Mucosa of gallbladder (tissue), 1 donor: ENCODE measurements around the gene HPSE. TPM values are rescaled to one million over a fixed set of nuclear protein-coding genes. Genes with fewer than 3 reads are reported as not detected.
A peak's percentile ranks its signal among the peaks of the same experiment; 100 is the strongest.

ENCODE experiments used
- DNase-seq: peaks from one replicate; pipeline ENCODE4 v3.0.0-alpha.2; 2020; ENCODE audit warnings: low spot score
- total RNA-seq: library from RNA; stranded (reverse); gene quantifications from one replicate; pipeline ENCODE4 v1.2.1, GENCODE V29; 2021
- donor health status: DM: no; HTN: no; CAD: no.

HPSE gene
- total RNA-seq, result 5.9 TPM

- DNase-seq, result peak; percentile 88
Measured at GRCh38 chr4:83334425-83335241, at the start of gene HPSE. Gene HPSE, minus strand, starts transcription at chr4:83334848. Its CDS starts 66 bp downstream, at chr4:83334782.

- no peak for DNase-seq
Measured at GRCh38 chr4:83382850-83383249, 48.2 kb upstream of the HPSE start.

GRCh38 chr4:83381173-83381572 lies 46.5 kb upstream of the HPSE start:
- DNase-seq, result peak; percentile 29

- DNase-seq, result no peak
Measured at GRCh38 chr4:83378419-83378818, 43.8 kb upstream of the HPSE start.

GRCh38 chr4:83372931-83373330 lies 38.3 kb upstream of the HPSE start:
- DNase-seq, result no peak

GRCh38 chr4:83371936-83372335 lies 37.3 kb upstream of the HPSE start:
- DNase-seq, result no peak

- DNase-seq, result no peak
Measured at GRCh38 chr4:83371235-83371634, 36.6 kb upstream of the HPSE start.

- DNase-seq, result no peak
Measured at GRCh38 chr4:83370640-83370906, 35.9 kb upstream of the HPSE start.

- no peak for DNase-seq
Measured at GRCh38 chr4:83369831-83370639, 35.4 kb upstream of the HPSE start.

- DNase-seq, result no peak
Measured at GRCh38 chr4:83364312-83364711, 29.7 kb upstream of the HPSE start.

GRCh38 chr4:83362492-83363329 lies 28.1 kb upstream of the HPSE start:
- peak; percentile 26 for DNase-seq

GRCh38 chr4:83361416-83362103 lies 26.9 kb upstream of the HPSE start:
- no peak for DNase-seq

- DNase-seq, result no peak
Measured at GRCh38 chr4:83360018-83360417, 25.4 kb upstream of the HPSE start.

- DNase-seq, result no peak
Measured at GRCh38 chr4:83358410-83358809, 23.8 kb upstream of the HPSE start.

- no peak for DNase-seq
Measured at GRCh38 chr4:83356899-83357661, 22.4 kb upstream of the HPSE start.

GRCh38 chr4:83353516-83353915 lies 18.9 kb upstream of the HPSE start:
- no peak for DNase-seq

GRCh38 chr4:83348074-83348473 lies 13.4 kb upstream of the HPSE start:
- DNase-seq, result no peak

GRCh38 chr4:83342476-83342875 lies 7.8 kb upstream of the HPSE start:
- no peak for DNase-seq

GRCh38 chr4:83340692-83341343 lies 6.2 kb upstream of the HPSE start:
- DNase-seq, result no peak

- no peak for DNase-seq
Measured at GRCh38 chr4:83339573-83339972, 4.9 kb upstream of the HPSE start.
